Activated B cell treated with CpG ODN at 0.5 μM for 24 hours (primary cell): ENCODE measurements around the gene MICAL3. TPM values are rescaled to one million over a fixed set of nuclear protein-coding genes. Genes with fewer than 3 reads are reported as not detected.
A peak's percentile ranks its signal among the peaks of the same experiment; 100 is the strongest.

Source experiments
- ATAC-seq: fragments of 200-7000 bp; cut with Tn5 transposase; one replicate; pipeline ENCODE4 v1.10.0; 2021; ENCODE audit warnings: low read depth, mild to moderate bottlenecking, moderate library complexity
- CTCF ChIA-PET: fragments of 350-600 bp; sonication (Branson Sonifier 250); formaldehyde crosslinking; loops from one replicate; lab custom pipeline; 2021; ENCODE audit warnings: antibody characterized with exemption; lab: Charles Lee
- POLR2A ChIA-PET: fragments of 350-600 bp; sonication (Branson Sonifier 250); formaldehyde crosslinking; loops from one replicate; lab custom pipeline; 2021; ENCODE audit warnings: antibody characterized with exemption; lab: Charles Lee
- DNase-seq: peaks from one replicate; pipeline ENCODE4 v3.0.0; 2022
- H3K27ac Mint-ChIP-seq: one replicate; pipeline ENCODE4 v1.8.0; 2020; ENCODE audit warnings: mixed read lengths
- H3K27me3 Mint-ChIP-seq: one replicate; pipeline ENCODE4 v1.8.0; 2021; ENCODE audit warnings: mixed read lengths
- H3K36me3 Mint-ChIP-seq: one replicate; pipeline ENCODE4 v1.8.0; 2021; ENCODE audit warnings: low read depth, mixed read lengths
- H3K4me1 Mint-ChIP-seq: one replicate; pipeline ENCODE4 v1.8.0; 2021; ENCODE audit warnings: mixed read lengths
- H3K4me3 Mint-ChIP-seq: one replicate; pipeline ENCODE4 v1.8.0; 2020; ENCODE audit warnings: mild to moderate bottlenecking, mixed read lengths
- H3K9me3 Mint-ChIP-seq: one replicate; pipeline ENCODE4 v1.8.0; 2020; ENCODE audit warnings: mixed read lengths
- CTCF ChIP-seq: fragments of 200-600 bp; IDR thresholded peaks from one replicate; pipeline ENCODE4 v1.8.0; 2022; ENCODE audit warnings: antibody characterized with exemption, mild to moderate bottlenecking
- intact Hi-C: fragments of 100-400 bp; cut with micrococcal nuclease; formaldehyde crosslinking; loops from one replicate; pipeline ENCODE4 v1.15.1; 2024
- total RNA-seq: library from RNA; stranded (reverse); gene quantifications from 2 replicates; pipeline ENCODE4 v1.2.3, GENCODE V29; 2022

The MICAL3 gene
- total RNA-seq, 1 donor from 2014 or later, result 257 TPM

GRCh38 chr22:17968126-17968525 lies 56.2 kb downstream of the MICAL3 start:
- Mint-ChIP-seq H3K36me3 (peaks cover 45% of the 10 kb centered on the region), H3K9me3 (no peaks in the 10 kb centered on the region), H3K4me1 (peaks cover 86% of the 10 kb centered on the region), H3K27me3 (no peaks in the 10 kb centered on the region), H3K27ac (no peak overlapping the region), H3K4me3 (no peak overlapping the region)
- DNase-seq (no peak), ATAC-seq (no peak)
- TF ChIP-seq CTCF, result no peak
- POLR2A ChIA-PET, result interaction anchor here (1.4 kb wide), 1 partner anchor 28 kb away, joined by 5 read pairs; no protein-coding TSS in a partner anchor
- intact Hi-C loops, result no loop called here
- CTCF ChIA-PET, result no interaction called here

DNA sequence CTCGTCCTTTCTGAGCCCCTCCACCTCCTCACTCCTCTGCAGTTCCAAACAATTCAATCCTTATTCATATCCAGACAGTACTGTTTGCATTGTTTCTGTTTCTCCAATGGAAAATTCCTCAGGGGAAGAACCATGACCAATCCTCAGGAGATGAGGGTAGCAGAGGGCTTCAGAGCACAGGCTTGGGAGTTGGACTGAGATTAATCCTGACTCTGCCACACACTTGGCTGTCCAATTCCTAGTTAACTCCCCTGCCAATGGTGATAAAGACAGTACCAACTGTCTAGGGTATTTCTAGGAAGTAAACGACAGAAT lies 58.0 kb downstream of the MICAL3 start:
- intact Hi-C loops, result no loop called here
- Mint-ChIP-seq H3K4me3 (peak overlapping the region; percentile 56), H3K27me3 (no peaks in the 10 kb centered on the region)

DNA sequence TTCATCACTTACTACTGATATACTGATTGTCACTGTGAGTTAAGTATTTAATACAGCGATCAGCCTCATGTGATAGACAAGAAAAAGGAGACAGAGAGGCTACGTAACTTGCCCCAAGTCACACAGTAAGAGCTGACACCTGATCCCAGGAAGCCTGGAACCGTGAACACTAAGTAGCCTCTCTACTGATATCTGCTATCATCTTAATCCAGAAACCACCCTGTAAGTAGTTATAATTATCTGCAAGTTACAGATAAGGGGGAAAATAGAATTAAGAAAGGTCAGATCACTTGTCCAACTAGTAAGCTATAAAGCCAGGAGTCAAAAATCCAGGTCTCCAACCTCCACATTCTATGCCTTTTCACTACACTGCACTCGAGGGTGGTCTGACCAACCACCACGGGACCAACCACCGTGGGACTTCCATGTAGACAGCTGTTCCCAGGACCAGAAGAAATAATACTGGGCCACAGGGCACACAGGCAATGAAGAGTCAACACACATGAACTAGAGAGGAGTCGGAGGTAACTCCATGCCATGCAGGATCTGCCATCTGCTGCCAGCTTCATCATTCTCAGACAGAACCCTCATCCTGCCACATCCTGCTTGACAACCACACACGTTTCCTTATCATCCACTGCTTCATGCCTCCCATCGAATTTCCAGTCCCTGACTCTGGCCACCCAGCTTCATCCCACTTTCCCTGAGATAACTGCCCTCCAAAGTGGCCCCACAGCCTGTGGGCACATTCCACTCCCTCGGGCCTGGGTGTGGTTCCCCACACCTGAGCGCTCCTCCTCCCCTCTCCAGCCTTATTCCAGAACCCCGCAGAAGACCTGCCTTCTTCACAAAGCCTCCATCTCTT lies 58.6 kb downstream of the MICAL3 start:
- CTCF ChIA-PET, result interaction anchor here (0.8 to 1.7 kb wide), 2 partner anchors 59 to 110 kb away, joined by 3 to 7 read pairs; partner anchors contain the start of gene MICAL3
- Mint-ChIP-seq H3K9me3 (no peaks in the 10 kb centered on the region), H3K36me3 (peaks cover 42% of the 10 kb centered on the region), H3K4me1 (peaks cover 84% of the 10 kb centered on the region), H3K27me3 (no peaks in the 10 kb centered on the region), H3K27ac (peak overlapping the region; percentile 88), H3K4me3 (peak overlapping the region; percentile 56)
- intact Hi-C loops, result loop anchor here (1.0 to 2.0 kb wide), 2 partner anchors 10 to 35 kb away; no protein-coding TSS in a partner anchor
- POLR2A ChIA-PET, result interaction anchor here (0.7 to 2.4 kb wide), 6 partner anchors 9 to 91 kb away, joined by 4 to 14 read pairs (median 8); no protein-coding TSS in a partner anchor
- no peak for TF ChIP-seq CTCF
- DNase-seq (no peak), ATAC-seq (no peak)

More for the DNA sequence above, 58.0 kb downstream of the MICAL3 start:
- H3K4me1 Mint-ChIP-seq, result peaks cover 83% of the 10 kb centered on the region
- H3K27ac Mint-ChIP-seq, result peak overlapping the region; percentile 88
- no peak for ATAC-seq
- TF ChIP-seq CTCF, result no peak
- CTCF ChIA-PET, result interaction anchor here (1.7 kb wide), 1 partner anchor 110 kb away, joined by 7 read pairs; no protein-coding TSS in a partner anchor
- H3K36me3 Mint-ChIP-seq, result peaks cover 42% of the 10 kb centered on the region
- DNase-seq, result no peak
- H3K9me3 Mint-ChIP-seq, result no peaks in the 10 kb centered on the region
- POLR2A ChIA-PET, result no interaction called here

GRCh38 chr22:17964643-17965042 lies 59.7 kb downstream of the MICAL3 start:
- Mint-ChIP-seq H3K27ac (peak overlapping the region; percentile 88), H3K36me3 (peaks cover 45% of the 10 kb centered on the region), H3K4me1 (peaks cover 84% of the 10 kb centered on the region), H3K4me3 (peak overlapping the region; percentile 56), H3K9me3 (no peaks in the 10 kb centered on the region), H3K27me3 (no peaks in the 10 kb centered on the region)
- no peak for TF ChIP-seq CTCF
- DNase-seq, result peak; percentile 37
- ATAC-seq, result peak; percentile 89
- ChIA-PET POLR2A (interaction anchor here (0.7 to 2.4 kb wide), 9 partner anchors 9 to 92 kb away, joined by 3 to 19 read pairs (median 6); no protein-coding TSS in a partner anchor), CTCF (interaction anchor here (0.7 to 1.6 kb wide), 6 partner anchors 9 to 222 kb away, joined by 3 to 8 read pairs (median 4); no protein-coding TSS in a partner anchor)
- intact Hi-C loops, result loop anchor here (1.0 to 2.0 kb wide), 3 partner anchors 11 to 60 kb away; partner anchors contain the start of gene MICAL3

DNA sequence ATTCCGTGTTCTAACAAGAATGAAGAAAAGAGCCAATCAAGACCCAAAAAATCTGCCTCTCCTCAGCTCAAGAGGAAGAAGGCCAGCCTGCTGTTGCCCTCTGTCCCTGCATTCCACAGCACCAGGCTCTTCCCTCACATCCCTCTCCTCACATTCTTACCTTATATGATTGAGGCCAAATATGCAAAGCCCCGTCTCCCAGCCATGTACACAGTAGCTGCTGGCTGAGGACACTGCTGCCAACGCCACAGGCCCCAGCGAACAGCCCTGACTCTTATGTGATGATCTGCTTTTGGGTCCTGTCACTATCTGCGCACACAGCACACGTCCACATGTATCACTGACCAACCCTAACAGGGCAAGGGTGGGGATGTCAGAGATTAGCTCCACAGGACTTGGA lies 60.2 kb downstream of the MICAL3 start:
- Mint-ChIP-seq H3K4me1 (peaks cover 82% of the 10 kb centered on the region), H3K27me3 (no peaks in the 10 kb centered on the region), H3K27ac (peak overlapping the region; percentile 88), H3K36me3 (peaks cover 43% of the 10 kb centered on the region), H3K9me3 (no peaks in the 10 kb centered on the region), H3K4me3 (peak overlapping the region; percentile 56)
- DNase-seq (no peak), ATAC-seq (peak; percentile 33)
- ChIA-PET POLR2A (interaction anchor here (0.7 to 2.4 kb wide), 9 partner anchors 9 to 93 kb away, joined by 3 to 19 read pairs (median 6); no protein-coding TSS in a partner anchor), CTCF (interaction anchor here (0.7 to 1.6 kb wide), 6 partner anchors 10 to 222 kb away, joined by 3 to 8 read pairs (median 4); no protein-coding TSS in a partner anchor)
- intact Hi-C loops, result loop anchor here (1.0 to 2.0 kb wide), 2 partner anchors 37 to 60 kb away; partner anchors contain the start of gene MICAL3
- TF ChIP-seq CTCF, result no peak
